ENCODE data around the gene ADAMTSL4. TPM values are rescaled to one million over a fixed set of nuclear protein-coding genes. Genes with fewer than 3 reads are reported as not detected.

ADAMTSL4 gene
- total and polyA plus RNA-seq, 9 of the 15 experiments (the other 6 are each of a cell fraction or from before 2014, with no cell fraction given), result 12.7 to 212 (median 35.6) TPM

DNA sequence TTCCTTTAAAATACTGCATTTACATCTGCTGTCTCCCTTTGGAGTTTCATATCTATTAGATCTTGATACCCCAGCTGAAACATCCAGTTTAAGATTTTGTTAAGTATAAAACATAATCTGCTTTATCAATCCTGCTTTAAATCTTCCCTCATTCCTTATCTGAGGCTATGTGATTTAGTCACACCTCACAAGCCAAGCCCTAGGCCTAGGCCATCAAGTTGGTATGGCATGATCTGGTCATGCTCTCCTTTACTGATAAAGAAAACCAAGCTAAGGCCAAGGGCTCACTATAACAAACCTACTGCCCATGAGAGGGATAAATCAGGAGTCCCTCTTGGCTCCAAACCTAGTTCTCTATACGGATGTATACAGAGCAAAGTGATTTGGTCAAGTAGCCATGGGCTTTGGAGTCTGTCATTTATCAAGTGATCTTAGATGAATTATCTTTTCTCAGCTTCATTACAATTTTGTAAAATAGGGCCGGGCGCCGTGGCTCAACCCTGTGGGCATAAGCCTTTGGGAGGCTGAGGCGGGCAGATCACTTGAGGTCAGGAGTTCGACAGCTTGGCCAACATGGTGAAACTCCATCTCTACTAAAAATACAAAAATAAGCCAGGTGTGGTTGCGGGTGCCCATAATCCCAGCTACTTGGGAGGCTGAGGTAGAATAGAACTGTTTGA, 57.4 kb downstream of the ADAMTSL4 start:
- Histone ChIP-seq H3K9me3 (replicated peaks; ENCODE audit: control insufficient read depth, insufficient read depth, low read depth, low read length) (no peaks in the 10 kb centered on the region), H3K4me3 (no peak overlapping the region), H3K27me3 (ENCODE audit: control insufficient read depth in 2 of 2, insufficient read depth in 2 of 2, low read length in 2 of 2) (no peaks in the 10 kb centered on the region), H3K9ac (ENCODE audit: insufficient read depth in 1 of 2, low read depth in 2 of 2, low read length in 2 of 2) (no peak overlapping the region), H3K4me2 (ENCODE audit: insufficient read depth, low read length) (no peak overlapping the region), H3K4me1 (replicated peaks in 1 of 2; ENCODE audit: control insufficient read depth in 2 of 2, insufficient read depth in 2 of 2, low read length in 2 of 2) (peaks cover 11 to 22% of the 10 kb centered on the region in 2 experiments), H3K36me3 (ENCODE audit: control insufficient read depth, insufficient read depth, low read length) (peaks cover 8% of the 10 kb centered on the region; the same call in 2 of the 3 replicates), H2AFZ (ENCODE audit: low read depth, low read length) (no peak overlapping the region), H3K79me2 (ENCODE audit: control insufficient read depth, insufficient read depth, low read length) (no peaks in the 10 kb centered on the region), H3K9me1 (ENCODE audit: control insufficient read depth, insufficient read depth, low read length) (no peaks in the 10 kb centered on the region), H3K27ac (ENCODE audit: extremely low read depth, low read depth, low read length) (0 out of 3 replicates have a peak overlapping the region, but pooled peaks have one; percentile 1), H4K20me1 (replicated peaks; ENCODE audit: control insufficient read depth, insufficient read depth, low read length) (no peaks in the 10 kb centered on the region)
- POLR2A ChIA-PET, result interaction anchor here (0.6 to 4.9 kb wide), 6 partner anchors 9 to 101 kb away, joined by 3 to 22 read pairs (median 4); partner anchors contain the start of genes ENSA and MCL1
- 0 out of 2 replicates have a peak, but pooled peaks have one; percentile 9 for TF ChIP-seq CEBPB (tag; IDR thresholded peaks at IDR 0.05)
- TF ChIP-seq, protein P1, sequence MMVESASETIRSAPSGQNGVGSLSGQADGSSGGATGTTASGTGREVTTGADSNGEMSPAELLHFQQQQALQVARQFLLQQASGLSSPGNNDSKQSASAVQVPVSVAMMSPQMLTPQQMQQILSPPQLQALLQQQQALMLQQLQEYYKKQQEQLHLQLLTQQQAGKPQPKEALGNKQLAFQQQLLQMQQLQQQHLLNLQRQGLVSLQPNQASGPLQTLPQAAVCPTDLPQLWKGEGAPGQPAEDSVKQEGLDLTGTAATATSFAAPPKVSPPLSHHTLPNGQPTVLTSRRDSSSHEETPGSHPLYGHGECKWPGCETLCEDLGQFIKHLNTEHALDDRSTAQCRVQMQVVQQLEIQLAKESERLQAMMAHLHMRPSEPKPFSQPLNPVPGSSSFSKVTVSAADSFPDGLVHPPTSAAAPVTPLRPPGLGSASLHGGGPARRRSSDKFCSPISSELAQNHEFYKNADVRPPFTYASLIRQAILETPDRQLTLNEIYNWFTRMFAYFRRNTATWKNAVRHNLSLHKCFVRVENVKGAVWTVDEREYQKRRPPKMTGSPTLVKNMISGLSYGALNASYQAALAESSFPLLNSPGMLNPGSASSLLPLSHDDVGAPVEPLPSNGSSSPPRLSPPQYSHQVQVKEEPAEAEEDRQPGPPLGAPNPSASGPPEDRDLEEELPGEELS (CRISPR knock-in tag; IDR thresholded peaks at IDR 0.05; ENCODE audit: borderline replicate concordance), result no peak
- intact Hi-C loops (cut with micrococcal nuclease) (no loop called here), in situ Hi-C loops (cut with MboI) (no loop called here)
- 91% methylated on average over 7 of the region's 7 CpGs for WGBS (ENCODE audit: insufficient coverage, low coverage, missing lambda C conversion rate)
- no peak for FAIRE-seq
- BruUV-seq (replicated peaks), result no TSS peak
- CTCF ChIA-PET (ENCODE audit: low intra/inter-chr PET ratio), result no interaction called here
- ATAC-seq, result no peak
- DNase-seq (ENCODE audit: extremely low read depth in 1 of 4, low spot score in 3 of 4), result no peak

Measured in K562 (cell line).